ENCODE measurements around the gene COQ10A. TPM values are rescaled to one million over a fixed set of nuclear protein-coding genes. Genes with fewer than 3 reads are reported as not detected.
A peak's percentile ranks its signal among the peaks of the same experiment; 100 is the strongest.

COQ10A gene
- total and polyA plus RNA-seq, 9 of the 15 experiments (the other 6 are each of a cell fraction or from before 2014, with no cell fraction given) = 3.1 to 26.4 (median 12.7) TPM

GRCh38 chr12:56224102-56224701, 42.5 kb upstream of the COQ10A start, which contains the start of gene NABP2 (continued):
- peak; percentile 69; the same call in 1 of the 2 replicates for TF ChIP-seq PHF8 (IDR thresholded peaks at IDR 0.05; ENCODE audit: borderline replicate concordance, low read length)
- TF ChIP-seq RBM25 (IDR thresholded peaks at IDR 0.05; ENCODE audit: low read depth, low read length, severe bottlenecking) = peak; percentile 99
- peak; percentile 45 for TF ChIP-seq CREB1 (IDR thresholded peaks at IDR 0.05)
- peak; percentile 78 for TF ChIP-seq CREB1 (CRISPR knock-in tag; IDR thresholded peaks at IDR 0.05)
- TF ChIP-seq KLF16 (IDR thresholded peaks at IDR 0.05) = peak; percentile 75
- TF ChIP-seq SUPT5H (IDR thresholded peaks at IDR 0.05) = peak; percentile 54
- peak; percentile 85 for TF ChIP-seq ASH1L (IDR thresholded peaks at IDR 0.05; ENCODE audit: borderline replicate concordance, low read depth, partially characterized antibody)
- TF ChIP-seq CREM (IDR thresholded peaks at IDR 0.05; ENCODE audit: low read depth) = peak; percentile 73
- no peak for TF ChIP-seq ZNF785 (CRISPR knock-in tag; IDR thresholded peaks at IDR 0.05)
- TF ChIP-seq GTF2B (IDR thresholded peaks at IDR 0.05; ENCODE audit: extremely low read depth, insufficient read length) = no peak
- peak; percentile 45; the same call in 1 of the 2 replicates for TF ChIP-seq DEAF1 (CRISPR knock-in tag; IDR thresholded peaks at IDR 0.05)
- TF ChIP-seq ZSCAN29 (IDR thresholded peaks at IDR 0.05) = peak; percentile 79
- TF ChIP-seq SP1 (CRISPR knock-in tag; IDR thresholded peaks at IDR 0.05) = peak; percentile 86; the same call in 1 of the 2 replicates
- 0 out of 2 replicates have a peak, but pooled peaks have one; percentile 36 for TF ChIP-seq ARID1B (IDR thresholded peaks at IDR 0.05)
- TF ChIP-seq MXI1 (IDR thresholded peaks at IDR 0.05; ENCODE audit: low read depth, low read length) = peak; percentile 33; the same call in 1 of the 2 replicates
- TF ChIP-seq PCBP1 (IDR thresholded peaks at IDR 0.05; ENCODE audit: low read depth, low read length, poor library complexity, severe bottlenecking) = peak; percentile 80
- TF ChIP-seq ZNF263 (CRISPR knock-in tag; IDR thresholded peaks at IDR 0.05; ENCODE audit: borderline replicate concordance) = peak; percentile 54; the same call in 1 of the 2 replicates
- 0 out of 2 replicates have a peak, but pooled peaks have one; percentile 29 for TF ChIP-seq EP300 (IDR thresholded peaks at IDR 0.05; ENCODE audit: low read length)
- TF ChIP-seq E2F4 (CRISPR knock-in tag; IDR thresholded peaks at IDR 0.05; ENCODE audit: low read depth) = peak; percentile 69
- no peak for TF ChIP-seq ZNF395 (CRISPR knock-in tag; IDR thresholded peaks at IDR 0.05)
- peak; percentile 61 for TF ChIP-seq HES1 (IDR thresholded peaks at IDR 0.05; ENCODE audit: low read depth)
- peak; percentile 85 for TF ChIP-seq CCNT2 (IDR thresholded peaks at IDR 0.05; ENCODE audit: borderline replicate concordance, extremely low read depth, insufficient read length, low read depth, low read length)
- peak; percentile 71 for TF ChIP-seq ESRRA (IDR thresholded peaks at IDR 0.05; ENCODE audit: borderline replicate concordance, low read depth)
- TF ChIP-seq NEUROD1 (IDR thresholded peaks at IDR 0.05; ENCODE audit: borderline replicate concordance, low read depth, low read length, partially characterized antibody) = peak; percentile 84

All from K562 (cell line).